ENCODE data around the gene TET3.

The TET3 gene

GRCh38 chr2:73965053-73965452 lies 19.7 kb upstream of the TET3 start:
- DNase-seq: no peak

GRCh38 chr2:73968357-73968937 lies 16.3 kb upstream of the TET3 start:
- DNase-seq: no peak

GRCh38 chr2:73969356-73969755 lies 15.4 kb upstream of the TET3 start:
- DNase-seq: no peak

- no peak for DNase-seq
Observed at GRCh38 chr2:73970141-73970803, 14.4 kb upstream of the TET3 start.

- peak in 1 of 2 donors; percentile 76 for DNase-seq
Observed at GRCh38 chr2:73970850-73971471, 13.7 kb upstream of the TET3 start.

GRCh38 chr2:73971722-73972121 lies 13.0 kb upstream of the TET3 start:
- no peak for DNase-seq

- peak in 1 of 2 donors; percentile 45 for DNase-seq
Observed at GRCh38 chr2:73972846-73973245, 11.9 kb upstream of the TET3 start.

GRCh38 chr2:73975731-73976130 lies 9.0 kb upstream of the TET3 start:
- no peak for DNase-seq

GRCh38 chr2:73976803-73977202 lies 7.9 kb upstream of the TET3 start:
- no peak for DNase-seq

GRCh38 chr2:73977466-73977865 lies 7.2 kb upstream of the TET3 start:
- no peak for DNase-seq

- DNase-seq: no peak
Observed at GRCh38 chr2:73979021-73979420, 5.7 kb upstream of the TET3 start.

- peak; percentile 11 to 21 for DNase-seq
Observed at GRCh38 chr2:73979686-73980085, 5.0 kb upstream of the TET3 start.

- DNase-seq: no peak
Observed at GRCh38 chr2:73980566-73980965, 4.1 kb upstream of the TET3 start.

- DNase-seq: peak in 1 of 2 donors; percentile 10
Observed at GRCh38 chr2:73981081-73982001, 3.4 kb upstream of the TET3 start.

GRCh38 chr2:73982140-73982617 lies 2.5 kb upstream of the TET3 start:
- no peak for DNase-seq

GRCh38 chr2:73983322-73984202 lies 1.1 kb upstream of the TET3 start:
- DNase-seq: no peak

- peak in 1 of 2 donors; percentile 46 for DNase-seq
Observed at GRCh38 chr2:73984922-73985307, 205 bp downstream of the TET3 start.

- peak; percentile 27 to 31 for DNase-seq
Observed at GRCh38 chr2:73985308-73986084, 786 bp downstream of the TET3 start.

GRCh38 chr2:73986085-73986681 lies 1.5 kb downstream of the TET3 start:
- no peak for DNase-seq

GRCh38 chr2:73987109-73987947 lies 2.6 kb downstream of the TET3 start:
- DNase-seq: no peak
